HAP-1 (cell line): ENCODE measurements around the gene OR51B2.

Experiments
- DNase-seq, 2 experiments: peaks; one replicate each; pipeline ENCODE4 v3.0.0-alpha.2; 2016 to 2020; ENCODE audit warnings: low spot score in 2 of 2
- H3K27me3 ChIP-seq: fragments of 250-450 bp; sonication (Bioruptor Pico); 2 replicates; pipeline ENCODE4 v1.5.1; 2020; ENCODE audit warnings: low read depth, mild to moderate bottlenecking, moderate library complexity
- H3K36me3 ChIP-seq: fragments of 250-450 bp; sonication (Bioruptor Pico); replicated peaks from 2 replicates; pipeline ENCODE4 v1.5.1; 2020; ENCODE audit warnings: mild to moderate bottlenecking
- H3K4me1 ChIP-seq: fragments of 250-450 bp; sonication (Bioruptor Pico); 2 replicates; pipeline ENCODE4 v1.5.1; 2020; ENCODE audit warnings: mild to moderate bottlenecking
- H3K4me3 ChIP-seq: fragments of 250-450 bp; sonication (Bioruptor Pico); 2 replicates; pipeline ENCODE4 v1.5.1; 2020; ENCODE audit warnings: mild to moderate bottlenecking, moderate library complexity
- H3K9me3 ChIP-seq: fragments of 250-450 bp; sonication (Bioruptor Pico); 2 replicates; pipeline ENCODE4 v1.5.1; 2020; ENCODE audit warnings: mild to moderate bottlenecking, moderate library complexity
- in situ Hi-C: fragments of 300-500 bp; cut with MboI; formaldehyde crosslinking; loops from 3 replicates; pipeline ENCODE4 v1.14.3; 2020; ENCODE audit warnings: low sequenced_read_pairs, inconsistent platforms, mixed read lengths

The OR51B2 gene

GRCh38 chr11:5283882-5284281, 40.2 kb downstream of the OR51B2 start:
- Histone ChIP-seq H3K36me3 (no peaks in the 10 kb centered on the region), H3K27me3 (no peaks in the 10 kb centered on the region), H3K9me3 (no peaks in the 10 kb centered on the region), H3K4me1 (no peaks in the 10 kb centered on the region), H3K4me3 (no peak overlapping the region)
- in situ Hi-C loops, result no loop called here
- DNase-seq, result no peak

- Histone ChIP-seq H3K27me3 (no peaks in the 10 kb centered on the region), H3K36me3 (no peaks in the 10 kb centered on the region), H3K9me3 (no peaks in the 10 kb centered on the region), H3K4me1 (no peaks in the 10 kb centered on the region), H3K4me3 (no peak overlapping the region)
- DNase-seq, result no peak
- in situ Hi-C loops, result no loop called here
These were observed 41.0 kb downstream of the OR51B2 start for GRCh38 chr11:5283086-5283485.

GRCh38 chr11:5282628-5283027, 41.5 kb downstream of the OR51B2 start:
- Histone ChIP-seq H3K27me3 (no peaks in the 10 kb centered on the region), H3K4me1 (no peaks in the 10 kb centered on the region), H3K36me3 (no peaks in the 10 kb centered on the region), H3K4me3 (no peak overlapping the region), H3K9me3 (no peaks in the 10 kb centered on the region)
- no peak for DNase-seq
- in situ Hi-C loops, result no loop called here

- no peak for DNase-seq
- H3K36me3 ChIP-seq, result no peaks in the 10 kb centered on the region
- no peak overlapping the region for H3K4me3 ChIP-seq
- in situ Hi-C loops, result no loop called here
- H3K27me3 ChIP-seq, result no peaks in the 10 kb centered on the region
- no peaks in the 10 kb centered on the region for H3K9me3 ChIP-seq
- H3K4me1 ChIP-seq, result no peaks in the 10 kb centered on the region
These were observed 42.5 kb downstream of the OR51B2 start for GRCh38 chr11:5281596-5281995.

- no peaks in the 10 kb centered on the region for H3K4me1 ChIP-seq
- H3K27me3 ChIP-seq, result no peaks in the 10 kb centered on the region
- peak in 1 of 2 experiments; percentile 7 for DNase-seq
- H3K9me3 ChIP-seq, result no peaks in the 10 kb centered on the region
- in situ Hi-C loops, result no loop called here
- no peaks in the 10 kb centered on the region for H3K36me3 ChIP-seq
- H3K4me3 ChIP-seq, result no peak overlapping the region
These were observed 43.5 kb downstream of the OR51B2 start for GRCh38 chr11:5280582-5281102.

GRCh38 chr11:5279471-5280090, 44.5 kb downstream of the OR51B2 start:
- no peaks in the 10 kb centered on the region for H3K27me3 ChIP-seq
- no peaks in the 10 kb centered on the region for H3K9me3 ChIP-seq
- no peak for DNase-seq
- no peaks in the 10 kb centered on the region for H3K36me3 ChIP-seq
- no peak overlapping the region for H3K4me3 ChIP-seq
- in situ Hi-C loops, result no loop called here
- no peaks in the 10 kb centered on the region for H3K4me1 ChIP-seq

GRCh38 chr11:5277807-5278382, 46.2 kb downstream of the OR51B2 start:
- Histone ChIP-seq H3K4me1 (no peaks in the 10 kb centered on the region), H3K27me3 (no peaks in the 10 kb centered on the region), H3K4me3 (no peak overlapping the region), H3K9me3 (no peaks in the 10 kb centered on the region), H3K36me3 (no peaks in the 10 kb centered on the region)
- in situ Hi-C loops, result no loop called here
- no peak for DNase-seq

GRCh38 chr11:5276697-5277096, 47.4 kb downstream of the OR51B2 start:
- no peak for DNase-seq
- H3K4me3 ChIP-seq, result no peak overlapping the region
- in situ Hi-C loops, result no loop called here
- H3K36me3 ChIP-seq, result no peaks in the 10 kb centered on the region
- H3K27me3 ChIP-seq, result no peaks in the 10 kb centered on the region
- no peaks in the 10 kb centered on the region for H3K9me3 ChIP-seq
- H3K4me1 ChIP-seq, result no peaks in the 10 kb centered on the region

- Histone ChIP-seq H3K27me3 (no peaks in the 10 kb centered on the region), H3K4me3 (no peak overlapping the region), H3K9me3 (no peaks in the 10 kb centered on the region), H3K36me3 (no peaks in the 10 kb centered on the region), H3K4me1 (no peaks in the 10 kb centered on the region)
- no peak for DNase-seq
- in situ Hi-C loops, result no loop called here
These were observed 48.6 kb downstream of the OR51B2 start for GRCh38 chr11:5275369-5276110.

- Histone ChIP-seq H3K36me3 (no peaks in the 10 kb centered on the region), H3K27me3 (no peaks in the 10 kb centered on the region), H3K9me3 (no peaks in the 10 kb centered on the region), H3K4me3 (no peak overlapping the region), H3K4me1 (no peaks in the 10 kb centered on the region)
- in situ Hi-C loops, result no loop called here
- no peak for DNase-seq
These were observed 49.7 kb downstream of the OR51B2 start for GRCh38 chr11:5274395-5274794.
